Tibial nerve (tissue), 3 donors: ENCODE data around the gene ADAD2.

Experiments
- CTCF ChIP-seq, 5 experiments: fragments of 200-600 bp in 3 of 5; fragments of 450-650 bp in 2 of 5; sonication (generic) in 3 of 5; IDR thresholded peaks; one replicate each; pipeline ENCODE4 v1.5.1; 2016 to 2019; ENCODE audit warnings: antibody characterized with exemption in 5 of 5, mild to moderate bottlenecking in 3 of 5, moderate library complexity in 2 of 5
- POLR2A ChIP-seq, 2 donors: fragments of 450-650 bp; IDR thresholded peaks; one replicate each; pipeline ENCODE4 v1.6.1; 2017; ENCODE audit warnings: antibody characterized with exemption in 2 of 2, mild to moderate bottlenecking in 2 of 2, moderate library complexity in 2 of 2

- TF ChIP-seq CTCF (IDR thresholded peaks at IDR 0.05) (no peak), POLR2A (IDR thresholded peaks at IDR 0.05) (no peak)
These were observed 27.3 kb downstream of the ADAD2 start for GRCh38 chr16:84218176-84218823.
